Heart left ventricle (tissue), 13 donors: ENCODE measurements around the gene PTPRJ.

Source experiments
- POLR2A ChIP-seq, 2 donors: fragments of 450-650 bp; IDR thresholded peaks; one replicate each; pipeline ENCODE4 v1.6.1; 2017; ENCODE audit warnings: antibody characterized with exemption in 2 of 2, mild to moderate bottlenecking in 2 of 2, moderate library complexity in 2 of 2
- TF ChIP-seq, protein P1 (sequence below), 12 donors: fragments of 200-600 bp; sonication (generic) in 4 of 12; IDR thresholded peaks; one replicate each; pipeline versions ENCODE4 v1.5.0 to v1.8.0; 2018 to 2022; ENCODE audit warnings: antibody characterized with exemption in 12 of 12, mild to moderate bottlenecking in 5 of 12
- donor health status: ischemic (EF 13 %, LVEDD 7.1; RV severe dilation, severe dysfunction).
- donor health status: DM: no; HTN: yes; CAD: no.
- donor health status: DM: no; HTN: no; CAD: no.
- donor health status: ischemic (EF 25% LVEDD 6.9; RV normal size, moderate dysfunction).
- donor health status: ischemic (EF 25% LVEDD 5.7; RV mildly dilated, moderate dysfunction).
- donor health status: ischemic (EF 35%, LVEDD 5.7; RV mildly dilated, moderate dysfunction).
- donor health status: nonischemic (EF 11% LVEDD 7.7; RV severe dilation, severe dysfunction).
- donor health status: DM: yes; HTN: yes; CAD: no.
- donor health status: PGD.
- donor health status: ischemic (EF 29% LVEDD 5.4; RV normal size, mild dysfunction).
- donor health status: nonischemic (EF 23%, LVEDD 6.1; RV moderate dilation, normal function).

DNA sequence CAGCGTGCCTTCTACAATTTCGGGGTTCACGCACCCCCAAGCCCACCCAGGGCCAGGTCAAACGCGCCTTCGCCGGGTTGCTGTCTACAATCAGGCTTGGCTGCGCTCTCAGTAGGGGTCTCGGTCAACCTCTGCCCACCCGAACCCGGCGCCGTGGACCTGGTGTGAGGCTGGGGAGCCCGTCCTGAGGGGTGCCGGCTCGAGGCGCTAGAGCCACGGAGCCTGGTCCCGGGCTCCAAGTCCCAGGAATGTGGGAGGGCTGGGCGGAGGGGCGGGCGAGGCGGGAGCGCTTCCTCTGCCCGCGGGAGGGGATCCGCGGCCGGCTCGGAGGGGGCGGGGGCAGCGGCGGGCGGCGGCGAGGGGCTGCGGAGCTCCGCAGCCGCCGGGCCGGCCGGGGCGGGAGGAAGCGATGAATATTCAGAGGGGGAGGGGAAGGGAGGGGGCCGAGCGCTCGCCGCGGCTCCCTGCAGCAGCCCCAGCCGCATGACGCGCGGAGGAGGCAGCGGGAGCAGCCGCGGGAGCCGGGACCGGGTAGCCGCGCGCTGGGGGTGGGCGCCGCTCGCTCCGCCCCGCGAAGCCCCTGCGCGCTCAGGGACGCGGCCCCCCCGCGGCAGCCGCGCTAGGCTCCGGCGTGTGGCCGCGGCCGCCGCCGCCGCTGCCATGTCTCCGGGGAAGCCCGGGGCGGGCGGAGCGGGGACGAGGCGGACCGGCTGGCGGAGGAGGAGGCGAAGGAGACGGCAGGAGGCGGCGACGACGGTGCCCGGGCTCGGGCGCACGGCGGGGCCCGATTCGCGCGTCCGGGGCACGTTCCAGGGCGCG lies at the start of gene PTPRJ:
- no peak for TF ChIP-seq POLR2A (IDR thresholded peaks at IDR 0.05)
- TF ChIP-seq, protein P1, sequence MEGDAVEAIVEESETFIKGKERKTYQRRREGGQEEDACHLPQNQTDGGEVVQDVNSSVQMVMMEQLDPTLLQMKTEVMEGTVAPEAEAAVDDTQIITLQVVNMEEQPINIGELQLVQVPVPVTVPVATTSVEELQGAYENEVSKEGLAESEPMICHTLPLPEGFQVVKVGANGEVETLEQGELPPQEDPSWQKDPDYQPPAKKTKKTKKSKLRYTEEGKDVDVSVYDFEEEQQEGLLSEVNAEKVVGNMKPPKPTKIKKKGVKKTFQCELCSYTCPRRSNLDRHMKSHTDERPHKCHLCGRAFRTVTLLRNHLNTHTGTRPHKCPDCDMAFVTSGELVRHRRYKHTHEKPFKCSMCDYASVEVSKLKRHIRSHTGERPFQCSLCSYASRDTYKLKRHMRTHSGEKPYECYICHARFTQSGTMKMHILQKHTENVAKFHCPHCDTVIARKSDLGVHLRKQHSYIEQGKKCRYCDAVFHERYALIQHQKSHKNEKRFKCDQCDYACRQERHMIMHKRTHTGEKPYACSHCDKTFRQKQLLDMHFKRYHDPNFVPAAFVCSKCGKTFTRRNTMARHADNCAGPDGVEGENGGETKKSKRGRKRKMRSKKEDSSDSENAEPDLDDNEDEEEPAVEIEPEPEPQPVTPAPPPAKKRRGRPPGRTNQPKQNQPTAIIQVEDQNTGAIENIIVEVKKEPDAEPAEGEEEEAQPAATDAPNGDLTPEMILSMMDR (IDR thresholded peaks at IDR 0.05) = no peak
